Aorta (tissue), 5 donors: ENCODE measurements around the gene IHH. TPM values are rescaled to one million over a fixed set of nuclear protein-coding genes. Genes with fewer than 3 reads are reported as not detected.
A peak's percentile ranks its signal among the peaks of the same experiment; 100 is the strongest.

ENCODE experiments used
- ATAC-seq: fragments of 200-7000 bp; cut with Tn5 transposase; one replicate; pipeline ENCODE4 v1.9.1; 2022; ENCODE audit warnings: moderate library complexity; ENCODE audit not compliant: low FRiP score
- DNase-seq, 2 donors: peaks; one replicate each; pipeline ENCODE4 v3.0.0-alpha.2; 2020
- H3K27ac ChIP-seq, 2 donors: one replicate each; pipeline ENCODE4 v1.5.1; 2013; ENCODE audit warnings: low read length in 2 of 2, mild to moderate bottlenecking in 2 of 2, moderate library complexity in 2 of 2, control low read depth in 1 of 2, inconsistent platforms in 1 of 2, low read depth in 1 of 2
- H3K27me3 ChIP-seq, 2 donors: one replicate each; pipeline ENCODE4 v1.6.1; 2013; ENCODE audit warnings: control low read depth in 1 of 2, low read length in 1 of 2, mild to moderate bottlenecking in 1 of 2, moderate library complexity in 1 of 2; ENCODE audit not compliant: insufficient read depth in 2 of 2, control insufficient read depth in 1 of 2
- H3K36me3 ChIP-seq, 2 donors: one replicate each; pipeline ENCODE4 v1.6.1; 2013; ENCODE audit warnings: control low read depth in 1 of 2, low read length in 1 of 2, mild to moderate bottlenecking in 1 of 2; ENCODE audit not compliant: insufficient read depth in 2 of 2, control insufficient read depth in 1 of 2
- H3K4me1 ChIP-seq, 2 donors: one replicate each; pipeline ENCODE4 v1.6.1; 2013; ENCODE audit warnings: low read length in 2 of 2, control low read depth in 1 of 2, mild to moderate bottlenecking in 1 of 2, moderate library complexity in 1 of 2; ENCODE audit not compliant: insufficient read depth in 2 of 2, control insufficient read depth in 1 of 2
- H3K4me3 ChIP-seq, 2 donors: one replicate each; pipeline ENCODE4 v1.5.1; 2013; ENCODE audit warnings: low read length in 2 of 2, control low read depth in 1 of 2, mild to moderate bottlenecking in 1 of 2
- H3K9me3 ChIP-seq: one replicate; pipeline ENCODE4 v1.6.1; 2013; ENCODE audit warnings: mild to moderate bottlenecking, low read length; ENCODE audit not compliant: control insufficient read depth
- WGBS, 2 donors: extraction: QIAGEN DNeasy Blood & Tissue Kit; methylation state at CpG; one replicate each; pipeline ENCODE4 v1.1.7; 2013; 5-methylcytosine and 5-hydroxymethylcytosine counted together
- intact Hi-C, 2 donors: fragments of 100-400 bp; cut with DNase I; formaldehyde crosslinking; loops; one replicate each; pipeline versions ENCODE4 v1.14.2 to v1.15.0; 2022
- polyA plus RNA-seq, 2 donors: library from polyadenylated mRNA; stranded (reverse); fragments of 200-250 nt; gene quantifications; one replicate each; pipeline ENCODE4 v1.2.3, GENCODE V29; 2013
- total RNA-seq, 2 donors: library from RNA; stranded (reverse); fragmentation: NEBNext Ultra II Directional; extraction: Animal tissue kit (Norgen Biotek cat#: 25700); gene quantifications; one replicate each; pipeline ENCODE4 v1.2.1, GENCODE V29; 2021
- donor health status: healthy with polysubstance abuse.
- donor health status: Bipolar disorder and iron deficiency.
- donor health status: DM: no; HTN: no; CAD: no.
- donor health status: DM: no; HTN: no; CAD: no.
- donor health status: DM: yes; HTN: yes; CAD: no.

The IHH gene
- total and polyA plus RNA-seq, 4 donors: 0.05 to 2.0 TPM; not detected in 2

- ATAC-seq: no peak
- intact Hi-C loops: loop anchor here (10.0 kb wide), 1 partner anchor 134 kb away; no protein-coding TSS in a partner anchor
- Histone ChIP-seq H3K4me1 (no peaks in the 10 kb centered on the region), H3K27me3 (no peaks in the 10 kb centered on the region), H3K9me3 (no peaks in the 10 kb centered on the region), H3K27ac (no peak overlapping the region), H3K36me3 (no peaks in the 10 kb centered on the region), H3K4me3 (no peak overlapping the region)
- DNase-seq: peak in 1 of 2 donors; percentile 48
- WGBS, 2 donors: 61 to 65% methylated on average over 11 of the region's 11 CpGs
Measured at GRCh38 chr2:219020604-219021365, 39.9 kb downstream of the IHH start.

- no peak for ATAC-seq
- H3K36me3 ChIP-seq: no peaks in the 10 kb centered on the region
- no peaks in the 10 kb centered on the region for H3K4me1 ChIP-seq
- H3K27ac ChIP-seq: no peak overlapping the region
- no peak overlapping the region for H3K4me3 ChIP-seq
- H3K27me3 ChIP-seq: no peaks in the 10 kb centered on the region
- H3K9me3 ChIP-seq: no peaks in the 10 kb centered on the region
- WGBS, 2 donors: 86 to 89% methylated on average over 6 of the region's 6 CpGs
- intact Hi-C loops: no loop called here
- DNase-seq: no peak
Measured at GRCh38 chr2:219019436-219019835, 41.3 kb downstream of the IHH start.

- Histone ChIP-seq H3K27ac (no peak overlapping the region), H3K36me3 (no peaks in the 10 kb centered on the region), H3K9me3 (no peaks in the 10 kb centered on the region), H3K4me1 (no peaks in the 10 kb centered on the region), H3K27me3 (no peaks in the 10 kb centered on the region), H3K4me3 (no peak overlapping the region)
- intact Hi-C loops: no loop called here
- DNase-seq (peak in 1 of 2 donors; percentile 52), ATAC-seq (no peak)
- WGBS, 2 donors: 83 to 85% methylated on average over 10 of the region's 10 CpGs
Measured at GRCh38 chr2:219018726-219019125, 42.0 kb downstream of the IHH start.

GRCh38 chr2:219018286-219018685 lies 42.4 kb downstream of the IHH start:
- intact Hi-C loops: no loop called here
- H3K27me3 ChIP-seq: no peaks in the 10 kb centered on the region

GRCh38 chr2:219017201-219017931 lies 43.4 kb downstream of the IHH start:
- H3K36me3 ChIP-seq: no peaks in the 10 kb centered on the region
- H3K27me3 ChIP-seq: no peaks in the 10 kb centered on the region
- H3K4me1 ChIP-seq: no peaks in the 10 kb centered on the region
- H3K9me3 ChIP-seq: no peaks in the 10 kb centered on the region
- DNase-seq (peak; percentile 74 to 82), ATAC-seq (peak; percentile 62)
- no peak overlapping the region for H3K4me3 ChIP-seq
- H3K27ac ChIP-seq: no peak overlapping the region
- intact Hi-C loops: no loop called here
- 2 to 9% methylated on average over 14 of the region's 14 CpGs for WGBS, 2 donors

More at GRCh38 chr2:219018286-219018685, 42.4 kb downstream of the IHH start:
- Histone ChIP-seq H3K9me3 (no peaks in the 10 kb centered on the region), H3K4me3 (no peak overlapping the region), H3K27ac (no peak overlapping the region), H3K36me3 (no peaks in the 10 kb centered on the region), H3K4me1 (no peaks in the 10 kb centered on the region)
- 78 to 80% methylated on average over 7 of the region's 7 CpGs for WGBS, 2 donors
- ATAC-seq (no peak), DNase-seq (peak; percentile 17 to 30)

- H3K9me3 ChIP-seq: no peaks in the 10 kb centered on the region
- H3K36me3 ChIP-seq: no peaks in the 10 kb centered on the region
- WGBS, 2 donors: 84 to 85% methylated on average over 11 of the region's 11 CpGs
- no peak overlapping the region for H3K27ac ChIP-seq
- no peaks in the 10 kb centered on the region for H3K4me1 ChIP-seq
- intact Hi-C loops: no loop called here
- ATAC-seq: no peak
- H3K27me3 ChIP-seq: no peaks in the 10 kb centered on the region
- H3K4me3 ChIP-seq: no peak overlapping the region
- no peak for DNase-seq
Measured at GRCh38 chr2:219016721-219017120, 44.0 kb downstream of the IHH start.

- H3K27me3 ChIP-seq: no peaks in the 10 kb centered on the region
Measured at GRCh38 chr2:219010873-219011272, 49.8 kb downstream of the IHH start.

GRCh38 chr2:219010162-219010756 lies 50.5 kb downstream of the IHH start:
- Histone ChIP-seq H3K27ac (no peak overlapping the region), H3K27me3 (no peaks in the 10 kb centered on the region), H3K4me3 (no peak overlapping the region), H3K9me3 (no peaks in the 10 kb centered on the region), H3K4me1 (no peaks in the 10 kb centered on the region), H3K36me3 (no peaks in the 10 kb centered on the region)
- intact Hi-C loops: no loop called here
- no peak for ATAC-seq
- DNase-seq: no peak
- 75 to 78% methylated on average over 6 of the region's 6 CpGs for WGBS, 2 donors

More at GRCh38 chr2:219010873-219011272, 49.8 kb downstream of the IHH start:
- ATAC-seq: no peak
- intact Hi-C loops: no loop called here
- 70 to 74% methylated on average over 5 of the region's 5 CpGs for WGBS, 2 donors
- no peak overlapping the region for H3K4me3 ChIP-seq
- H3K27ac ChIP-seq: no peak overlapping the region
- no peak for DNase-seq
- no peaks in the 10 kb centered on the region for H3K9me3 ChIP-seq
- no peaks in the 10 kb centered on the region for H3K36me3 ChIP-seq
- H3K4me1 ChIP-seq: no peaks in the 10 kb centered on the region
